Measurements from ENCODE around the gene POLRMT.

Gene POLRMT

DNA sequence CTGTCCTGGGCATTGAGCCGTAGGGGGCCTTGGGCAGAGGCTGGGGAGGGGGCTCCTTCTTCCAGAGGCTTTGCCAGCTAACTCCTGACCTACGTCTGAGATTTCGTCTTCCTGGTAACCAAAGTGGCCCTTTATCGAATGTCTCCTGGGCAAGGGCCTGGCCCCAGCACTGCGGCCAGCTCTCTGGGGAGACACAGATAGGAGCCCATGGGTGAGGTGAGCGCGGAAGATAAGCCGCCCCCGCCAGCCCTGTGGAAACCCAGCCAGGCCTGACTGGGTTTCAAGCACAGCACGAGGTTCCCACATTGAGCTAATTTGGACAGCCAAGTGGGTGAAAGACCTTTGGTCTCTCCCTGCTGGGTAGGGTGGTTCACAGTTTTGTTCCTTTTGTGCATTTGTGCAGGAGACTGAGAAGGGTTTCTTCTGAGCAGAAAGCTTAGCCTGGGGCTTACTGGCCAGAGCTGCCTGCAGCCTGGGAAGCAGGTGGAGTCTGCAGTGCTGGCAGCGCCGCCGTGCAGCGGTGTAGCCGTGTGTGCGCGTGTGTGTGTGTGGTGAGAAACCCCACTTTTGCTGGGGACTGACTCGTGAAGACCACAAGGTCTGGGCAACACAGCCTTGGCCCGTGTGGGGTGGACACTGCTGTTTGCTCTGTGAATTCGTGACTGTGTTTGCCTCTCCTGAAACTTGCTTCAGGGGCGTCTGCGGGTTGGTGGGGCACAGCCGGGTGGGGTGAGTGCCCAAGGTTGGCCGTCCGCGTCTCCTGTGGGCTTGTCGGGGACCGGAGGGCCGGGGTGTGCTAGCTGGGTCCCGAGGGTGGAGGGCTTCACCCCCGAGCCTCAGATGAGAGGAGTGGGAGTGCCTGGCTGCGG is 58.4 kb downstream of the POLRMT start:
- peak; percentile 38 for DNase-seq

DNA sequence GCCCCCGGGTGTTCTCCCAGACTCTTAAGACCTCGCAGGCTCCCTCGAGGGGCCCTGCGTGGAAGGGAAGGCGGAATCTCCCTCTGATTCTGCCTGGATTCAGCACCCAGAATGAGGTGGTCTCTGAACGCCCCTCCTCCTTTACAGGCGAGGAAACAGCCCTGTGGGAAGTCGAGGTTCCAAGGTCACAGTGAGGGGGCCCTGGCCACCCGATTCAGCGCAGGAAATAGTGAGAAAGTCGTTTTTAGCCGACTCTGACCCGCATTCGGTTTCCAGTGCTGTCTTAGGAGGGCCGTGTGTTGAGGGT is 59.9 kb downstream of the POLRMT start:
- no peak for DNase-seq

DNA sequence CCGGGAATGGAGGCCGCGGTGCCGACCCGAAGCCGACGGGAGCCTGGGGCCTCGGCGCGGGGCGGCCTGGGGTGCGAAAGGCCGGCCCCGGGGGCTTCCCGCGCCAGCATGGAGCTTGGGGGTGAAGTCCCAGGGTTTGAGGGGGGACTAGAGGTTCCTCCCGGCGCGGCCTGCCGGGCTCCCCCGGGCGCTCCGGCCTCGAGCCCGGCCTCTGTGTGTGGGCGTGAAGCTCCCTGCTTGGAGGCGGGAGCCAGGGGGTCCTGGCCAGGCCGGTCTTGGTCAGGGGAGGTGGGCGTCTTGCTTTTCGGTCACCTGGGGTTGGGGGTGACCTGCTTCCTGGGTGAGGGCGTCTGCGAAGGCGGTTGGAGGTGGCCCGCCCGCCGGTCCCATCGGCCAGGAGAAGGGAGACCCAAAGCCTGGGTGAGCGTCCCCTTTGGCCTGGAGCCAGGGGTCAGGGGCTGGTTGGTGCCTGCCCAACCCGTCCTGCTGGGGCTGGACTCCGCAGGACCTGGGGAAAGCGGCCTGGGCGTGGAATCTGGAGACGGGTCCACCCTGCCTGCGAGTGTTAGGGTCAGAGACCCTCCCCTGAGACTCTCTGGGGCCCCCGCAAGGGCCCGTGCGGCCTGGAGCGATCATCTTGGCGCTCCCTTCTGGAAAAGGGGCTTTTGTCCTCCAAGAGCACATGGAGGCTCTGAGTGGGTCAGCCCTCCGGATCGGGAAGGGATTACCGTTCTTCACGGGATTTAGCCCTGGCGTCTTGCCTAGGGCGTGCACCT is 60.4 kb downstream of the POLRMT start:
- DNase-seq = peak; percentile 34

DNA sequence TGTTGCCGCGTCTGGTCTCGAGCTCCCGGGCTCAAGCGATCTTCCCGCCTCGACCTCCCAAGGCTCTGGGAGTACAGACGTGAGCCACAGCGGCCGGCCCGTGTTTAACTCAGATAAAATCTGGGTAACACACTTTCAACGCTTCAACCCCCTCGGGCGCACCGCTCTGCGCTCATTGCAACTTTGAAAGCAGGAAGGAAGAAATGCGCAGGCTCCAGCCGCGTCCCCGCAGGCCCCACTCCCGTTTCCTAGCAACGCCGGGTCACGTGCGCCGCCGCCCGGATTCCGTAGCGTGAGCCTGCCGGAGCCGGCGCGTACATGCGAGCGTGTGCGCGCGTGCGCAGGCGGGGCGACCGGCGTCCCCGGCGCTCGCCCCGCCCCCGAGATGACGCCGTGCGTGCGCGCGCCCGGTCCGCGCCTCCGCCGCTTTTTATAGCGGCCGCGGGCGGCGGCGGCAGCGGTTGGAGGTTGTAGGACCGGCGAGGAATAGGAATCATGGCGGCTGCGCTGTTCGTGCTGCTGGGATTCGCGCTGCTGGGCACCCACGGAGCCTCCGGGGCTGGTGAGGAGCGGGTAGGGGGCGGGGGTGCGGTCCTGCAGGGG is 61.1 kb downstream of the POLRMT start, which contains the start of gene BSG:
Gene BSG, plus strand, starts transcription at position 457 of the 603 bp plus-strand sequence. Its CDS starts 39 bp downstream, at position 496.
- peak; percentile 95 for DNase-seq

DNA sequence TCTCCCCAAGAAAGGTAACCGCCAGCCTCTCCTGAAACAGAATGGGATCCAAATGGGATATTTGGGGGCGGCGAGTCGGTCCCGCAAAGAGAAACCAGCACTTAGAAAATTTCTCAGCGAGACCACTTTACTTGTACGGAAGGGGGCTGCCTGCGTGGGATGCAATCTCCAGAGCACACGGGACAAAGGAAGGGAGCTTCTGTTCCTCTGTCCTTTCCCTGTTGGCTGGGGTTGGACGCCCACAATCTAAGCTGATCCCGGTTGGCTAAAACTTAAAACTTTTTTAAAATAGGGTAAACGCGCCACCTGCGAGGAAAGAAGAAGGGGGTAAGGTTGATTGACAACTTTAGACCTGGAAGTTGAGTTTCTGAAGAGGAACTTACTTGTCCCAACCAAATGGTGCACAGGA is 61.8 kb downstream of the POLRMT start:
- DNase-seq = peak; percentile 57

DNA sequence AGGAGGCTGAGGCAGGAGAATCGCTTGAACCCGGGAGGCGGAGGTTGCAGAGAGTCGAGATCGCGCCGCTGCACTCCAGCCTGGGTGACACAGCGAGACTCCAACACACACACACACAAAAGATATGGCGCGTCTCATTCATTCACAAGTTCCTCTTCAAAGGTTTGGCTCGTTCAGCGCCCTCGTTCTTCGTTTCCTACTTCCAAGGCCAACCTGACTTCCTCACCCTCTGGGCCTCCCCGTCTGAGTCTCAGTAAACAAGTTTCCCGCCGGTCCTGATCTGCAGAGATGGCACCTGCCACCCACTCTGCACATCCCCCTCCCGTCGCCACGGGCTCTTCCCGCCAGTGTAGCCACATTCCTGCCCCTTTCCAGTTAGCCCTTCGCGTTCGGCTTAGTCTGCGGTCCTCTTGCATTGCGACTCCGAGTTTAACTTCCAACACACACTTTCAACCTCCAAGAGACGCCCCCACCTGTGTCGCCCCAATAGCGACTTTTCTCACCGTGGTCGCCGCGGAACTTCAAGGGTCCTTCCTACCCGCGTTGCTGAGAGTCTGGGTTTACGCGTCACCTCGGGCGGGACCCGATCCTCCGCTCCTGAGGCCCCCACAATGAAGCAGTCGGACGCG is 62.3 kb downstream of the POLRMT start:
- DNase-seq = peak; percentile 64

DNA sequence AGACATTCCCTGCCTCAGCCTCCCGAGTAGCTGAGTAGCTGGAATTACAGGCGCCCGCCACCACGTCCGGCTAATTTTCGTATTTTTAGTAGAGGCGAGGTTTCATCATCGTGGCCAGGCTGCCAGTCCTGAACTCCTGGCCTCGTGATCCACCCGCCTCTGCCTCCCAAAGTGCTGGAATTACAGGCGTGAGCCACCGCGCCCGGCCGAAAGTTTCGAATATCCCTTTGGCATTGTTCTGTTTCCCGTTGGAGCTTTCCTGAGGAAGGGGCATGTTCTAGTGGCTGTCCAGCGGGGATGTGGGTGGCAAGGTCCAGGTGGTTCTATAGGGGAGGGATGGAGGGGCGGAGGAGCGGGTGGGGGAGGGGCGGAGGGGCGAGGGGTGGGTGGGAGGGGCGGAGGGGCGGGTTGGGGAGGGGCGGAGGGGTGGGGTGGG is 63.1 kb downstream of the POLRMT start:
- DNase-seq = no peak

DNA sequence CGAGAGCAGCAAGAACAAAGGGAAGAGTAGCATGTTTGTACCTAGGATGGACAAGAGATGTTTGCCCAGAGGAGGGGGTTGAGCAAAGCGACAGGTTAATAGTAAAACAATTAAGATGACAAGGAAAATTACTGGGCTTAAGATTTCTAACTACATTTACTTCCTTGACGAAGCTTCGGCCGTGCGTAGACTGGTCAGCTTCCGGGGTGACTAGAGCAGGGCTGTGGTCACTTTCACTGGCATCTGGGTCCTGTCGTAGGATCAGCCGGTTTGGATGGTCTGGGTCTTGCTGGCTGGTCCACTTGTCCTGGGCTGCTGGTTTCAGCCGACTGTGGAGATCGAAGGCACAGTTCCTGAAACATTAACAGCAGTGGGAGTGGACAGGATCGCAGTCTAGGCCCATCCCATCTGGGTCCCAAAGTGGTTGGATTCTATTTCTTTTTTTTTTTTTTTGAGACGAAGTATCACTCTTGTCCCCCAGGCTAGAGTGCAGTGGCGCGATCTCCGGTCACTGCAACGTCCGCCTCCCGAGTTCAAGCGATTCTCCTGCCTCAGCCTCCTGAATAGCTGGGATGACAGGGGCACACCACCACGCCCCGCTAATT is 65.9 kb downstream of the POLRMT start:
- no peak for DNase-seq

All from DMS79 treated with DMSO at 0.1 percent for 48 hours (cell line).